Posterior vena cava (tissue), 2 donors: ENCODE results near the gene SELENOF. TPM values are rescaled to one million over a fixed set of nuclear protein-coding genes. Genes with fewer than 3 reads are reported as not detected.
"Not testable (repeated sequence)": the region's sequence is repeated elsewhere in the genome, so short reads cannot be mapped to it uniquely, and the experiment has no call there.

Source experiments
- DNase-seq: peaks from one replicate; pipeline ENCODE4 v3.0.0-alpha.2; 2020; ENCODE audit warnings: low spot score
- intact Hi-C, 2 donors: fragments of 100-400 bp; cut with DNase I; formaldehyde crosslinking; loops; one replicate each; pipeline versions ENCODE4 v1.14.1 to v1.14.2; 2022 to 2023
- total RNA-seq, 2 donors: library from RNA; stranded (reverse); fragmentation: NEBNext Ultra II Directional; extraction: Animal tissue kit (Norgen Biotek cat#: 25700); gene quantifications; one replicate each; pipeline ENCODE4 v1.2.1, GENCODE V29; 2021
- donor health status: DM: yes; HTN: yes; CAD: no.
- donor health status: DM: yes; HTN: yes; CAD: no.

SELENOF gene
- total RNA-seq, 2 donors from 2014 or later: 183 to 189 TPM

- intact Hi-C loops: no loop called here
- no peak for DNase-seq
Measured at GRCh38 chr1:86925742-86926141, 11.8 kb upstream of the SELENOF start.

GRCh38 chr1:86924324-86924960, 10.5 kb upstream of the SELENOF start:
- DNase-seq: no peak
- intact Hi-C loops: no loop called here

- no peak for DNase-seq
- intact Hi-C loops: no loop called here
Measured at GRCh38 chr1:86922445-86922844, 8.5 kb upstream of the SELENOF start.

GRCh38 chr1:86916752-86917151, 2.8 kb upstream of the SELENOF start:
- intact Hi-C loops: no loop called here
- no peak for DNase-seq

- intact Hi-C loops: no loop called here
- no peak for DNase-seq
Measured at GRCh38 chr1:86915737-86916235, 1.9 kb upstream of the SELENOF start.

GRCh38 chr1:86914998-86915736, 1.2 kb upstream of the SELENOF start:
- intact Hi-C loops: no loop called here
- DNase-seq: peak; percentile 84

- DNase-seq: no peak
- intact Hi-C loops: no loop called here
Measured at GRCh38 chr1:86914601-86914997, 673 bp upstream of the SELENOF start, which contains the start of gene HS2ST1. HS2ST1 (plus strand) TSS chr1:86914635.

GRCh38 chr1:86913399-86913895, 479 bp downstream of the SELENOF start:
- no peak for DNase-seq
- intact Hi-C loops: no loop called here

GRCh38 chr1:86912281-86912900, 1.5 kb downstream of the SELENOF start:
- no peak for DNase-seq
- intact Hi-C loops: no loop called here

- intact Hi-C loops: no loop called here
- DNase-seq: no peak
Measured at GRCh38 chr1:86906419-86906818, 7.5 kb downstream of the SELENOF start.

- intact Hi-C loops: no loop called here
- DNase-seq: no peak
Measured at GRCh38 chr1:86905875-86906274, 8.1 kb downstream of the SELENOF start.

GRCh38 chr1:86899401-86899800, 14.5 kb downstream of the SELENOF start:
- intact Hi-C loops: not testable (repeated sequence)

GRCh38 chr1:86888327-86888726, 25.6 kb downstream of the SELENOF start:
- DNase-seq: no peak
- intact Hi-C loops: no loop called here

More at GRCh38 chr1:86899401-86899800, 14.5 kb downstream of the SELENOF start:
- DNase-seq: not testable (repeated sequence)

- DNase-seq: no peak
- intact Hi-C loops: no loop called here
Measured at GRCh38 chr1:86887479-86888162, 26.3 kb downstream of the SELENOF start.

GRCh38 chr1:86875722-86876121, 38.2 kb downstream of the SELENOF start:
- intact Hi-C loops: no loop called here

GRCh38 chr1:86872086-86872485, 41.8 kb downstream of the SELENOF start:
- intact Hi-C loops: no loop called here

More at GRCh38 chr1:86875722-86876121, 38.2 kb downstream of the SELENOF start:
- DNase-seq: no peak

GRCh38 chr1:86871001-86871400, 42.9 kb downstream of the SELENOF start:
- intact Hi-C loops: no loop called here

More at GRCh38 chr1:86872086-86872485, 41.8 kb downstream of the SELENOF start:
- no peak for DNase-seq

GRCh38 chr1:86868477-86868876, 45.4 kb downstream of the SELENOF start:
- intact Hi-C loops: no loop called here

More at GRCh38 chr1:86871001-86871400, 42.9 kb downstream of the SELENOF start:
- DNase-seq: no peak

GRCh38 chr1:86867278-86867677, 46.6 kb downstream of the SELENOF start:
- intact Hi-C loops, DNase-seq: not testable (repeated sequence)

More at GRCh38 chr1:86868477-86868876, 45.4 kb downstream of the SELENOF start:
- DNase-seq: no peak
